Measurements from ENCODE around the gene RAD18.

RAD18 gene

DNA sequence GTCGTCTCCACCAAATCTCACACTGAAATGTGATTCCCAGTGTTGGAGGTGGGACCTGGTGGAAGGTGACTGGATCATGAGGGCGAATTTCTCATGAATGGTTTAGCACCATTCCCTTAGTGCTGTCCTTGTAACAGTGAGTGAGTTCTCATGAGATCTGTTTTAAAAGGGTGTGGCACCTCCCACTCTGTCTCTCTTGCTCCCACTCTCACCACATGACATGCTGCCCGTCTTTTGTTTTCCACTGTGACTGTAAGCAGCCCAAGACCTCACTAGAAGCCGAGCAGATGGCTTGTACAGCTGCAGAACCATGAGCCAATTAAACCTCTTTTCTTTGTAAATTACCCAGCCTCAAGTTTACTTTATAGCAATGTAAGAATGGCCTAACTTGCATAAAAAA, 21.2 kb downstream of the RAD18 start:
- TF ChIP-seq ZNF70 (CRISPR knock-in tag; IDR thresholded peaks at IDR 0.05) (no peak), RARB (CRISPR knock-in tag; IDR thresholded peaks at IDR 0.05) (no peak), ZC3H10 (CRISPR knock-in tag; IDR thresholded peaks at IDR 0.05) (no peak), ARNTL (CRISPR knock-in tag; IDR thresholded peaks at IDR 0.05; ENCODE audit: borderline replicate concordance, low read depth) (no peak), BACH2 (CRISPR knock-in tag; IDR thresholded peaks at IDR 0.05; ENCODE audit: borderline replicate concordance) (no peak), ZNF8 (CRISPR knock-in tag; IDR thresholded peaks at IDR 0.05) (no peak), ISL1 (CRISPR knock-in tag; IDR thresholded peaks at IDR 0.05) (no peak)
- TF ChIP-seq, protein P1, sequence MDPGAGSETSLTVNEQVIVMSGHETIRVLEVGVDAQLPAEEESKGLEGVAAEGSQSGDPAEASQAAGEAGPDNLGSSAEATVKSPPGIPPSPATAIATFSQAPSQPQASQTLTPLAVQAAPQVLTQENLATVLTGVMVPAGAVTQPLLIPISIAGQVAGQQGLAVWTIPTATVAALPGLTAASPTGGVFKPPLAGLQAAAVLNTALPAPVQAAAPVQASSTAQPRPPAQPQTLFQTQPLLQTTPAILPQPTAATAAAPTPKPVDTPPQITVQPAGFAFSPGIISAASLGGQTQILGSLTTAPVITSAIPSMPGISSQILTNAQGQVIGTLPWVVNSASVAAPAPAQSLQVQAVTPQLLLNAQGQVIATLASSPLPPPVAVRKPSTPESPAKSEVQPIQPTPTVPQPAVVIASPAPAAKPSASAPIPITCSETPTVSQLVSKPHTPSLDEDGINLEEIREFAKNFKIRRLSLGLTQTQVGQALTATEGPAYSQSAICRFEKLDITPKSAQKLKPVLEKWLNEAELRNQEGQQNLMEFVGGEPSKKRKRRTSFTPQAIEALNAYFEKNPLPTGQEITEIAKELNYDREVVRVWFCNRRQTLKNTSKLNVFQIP (CRISPR knock-in tag; IDR thresholded peaks at IDR 0.05; ENCODE audit: borderline replicate concordance, low read depth): no peak
- TF ChIP-seq, protein P2, sequence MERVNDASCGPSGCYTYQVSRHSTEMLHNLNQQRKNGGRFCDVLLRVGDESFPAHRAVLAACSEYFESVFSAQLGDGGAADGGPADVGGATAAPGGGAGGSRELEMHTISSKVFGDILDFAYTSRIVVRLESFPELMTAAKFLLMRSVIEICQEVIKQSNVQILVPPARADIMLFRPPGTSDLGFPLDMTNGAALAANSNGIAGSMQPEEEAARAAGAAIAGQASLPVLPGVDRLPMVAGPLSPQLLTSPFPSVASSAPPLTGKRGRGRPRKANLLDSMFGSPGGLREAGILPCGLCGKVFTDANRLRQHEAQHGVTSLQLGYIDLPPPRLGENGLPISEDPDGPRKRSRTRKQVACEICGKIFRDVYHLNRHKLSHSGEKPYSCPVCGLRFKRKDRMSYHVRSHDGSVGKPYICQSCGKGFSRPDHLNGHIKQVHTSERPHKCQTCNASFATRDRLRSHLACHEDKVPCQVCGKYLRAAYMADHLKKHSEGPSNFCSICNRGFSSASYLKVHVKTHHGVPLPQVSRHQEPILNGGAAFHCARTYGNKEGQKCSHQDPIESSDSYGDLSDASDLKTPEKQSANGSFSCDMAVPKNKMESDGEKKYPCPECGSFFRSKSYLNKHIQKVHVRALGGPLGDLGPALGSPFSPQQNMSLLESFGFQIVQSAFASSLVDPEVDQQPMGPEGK (CRISPR knock-in tag; IDR thresholded peaks at IDR 0.05; ENCODE audit: borderline replicate concordance): no peak
- TF ChIP-seq, protein P3, sequence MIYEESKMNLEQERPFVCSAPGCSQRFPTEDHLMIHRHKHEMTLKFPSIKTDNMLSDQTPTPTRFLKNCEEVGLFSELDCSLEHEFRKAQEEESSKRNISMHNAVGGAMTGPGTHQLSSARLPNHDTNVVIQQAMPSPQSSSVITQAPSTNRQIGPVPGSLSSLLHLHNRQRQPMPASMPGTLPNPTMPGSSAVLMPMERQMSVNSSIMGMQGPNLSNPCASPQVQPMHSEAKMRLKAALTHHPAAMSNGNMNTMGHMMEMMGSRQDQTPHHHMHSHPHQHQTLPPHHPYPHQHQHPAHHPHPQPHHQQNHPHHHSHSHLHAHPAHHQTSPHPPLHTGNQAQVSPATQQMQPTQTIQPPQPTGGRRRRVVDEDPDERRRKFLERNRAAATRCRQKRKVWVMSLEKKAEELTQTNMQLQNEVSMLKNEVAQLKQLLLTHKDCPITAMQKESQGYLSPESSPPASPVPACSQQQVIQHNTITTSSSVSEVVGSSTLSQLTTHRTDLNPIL (CRISPR knock-in tag; IDR thresholded peaks at IDR 0.05; ENCODE audit: low read depth): no peak
- TF ChIP-seq, protein P4, sequence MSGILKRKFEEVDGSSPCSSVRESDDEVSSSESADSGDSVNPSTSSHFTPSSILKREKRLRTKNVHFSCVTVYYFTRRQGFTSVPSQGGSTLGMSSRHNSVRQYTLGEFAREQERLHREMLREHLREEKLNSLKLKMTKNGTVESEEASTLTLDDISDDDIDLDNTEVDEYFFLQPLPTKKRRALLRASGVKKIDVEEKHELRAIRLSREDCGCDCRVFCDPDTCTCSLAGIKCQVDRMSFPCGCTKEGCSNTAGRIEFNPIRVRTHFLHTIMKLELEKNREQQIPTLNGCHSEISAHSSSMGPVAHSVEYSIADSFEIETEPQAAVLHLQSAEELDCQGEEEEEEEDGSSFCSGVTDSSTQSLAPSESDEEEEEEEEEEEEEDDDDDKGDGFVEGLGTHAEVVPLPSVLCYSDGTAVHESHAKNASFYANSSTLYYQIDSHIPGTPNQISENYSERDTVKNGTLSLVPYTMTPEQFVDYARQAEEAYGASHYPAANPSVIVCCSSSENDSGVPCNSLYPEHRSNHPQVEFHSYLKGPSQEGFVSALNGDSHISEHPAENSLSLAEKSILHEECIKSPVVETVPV (CRISPR knock-in tag; IDR thresholded peaks at IDR 0.05): no peak
- no peak for ATAC-seq

DNA sequence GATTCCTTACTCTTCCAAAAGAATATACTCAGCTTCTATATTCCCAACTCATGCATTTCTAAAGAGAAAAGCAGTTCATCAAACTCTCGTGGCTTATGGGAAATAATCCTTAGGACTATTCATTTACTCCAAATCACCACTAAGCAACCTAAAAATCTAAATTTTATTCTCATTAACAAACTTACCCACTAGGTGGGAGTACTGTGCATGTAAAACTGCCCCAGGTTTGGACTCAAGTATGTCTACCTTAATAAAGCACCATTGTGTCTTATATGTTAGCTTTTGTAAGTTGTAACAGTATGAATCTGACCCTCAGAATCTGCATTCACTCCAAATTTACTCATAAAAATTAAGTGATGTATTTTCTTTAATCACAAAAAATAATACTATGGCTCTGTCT, 25.3 kb downstream of the RAD18 start:
- ATAC-seq: peak; percentile 81
- TF ChIP-seq, protein P5, sequence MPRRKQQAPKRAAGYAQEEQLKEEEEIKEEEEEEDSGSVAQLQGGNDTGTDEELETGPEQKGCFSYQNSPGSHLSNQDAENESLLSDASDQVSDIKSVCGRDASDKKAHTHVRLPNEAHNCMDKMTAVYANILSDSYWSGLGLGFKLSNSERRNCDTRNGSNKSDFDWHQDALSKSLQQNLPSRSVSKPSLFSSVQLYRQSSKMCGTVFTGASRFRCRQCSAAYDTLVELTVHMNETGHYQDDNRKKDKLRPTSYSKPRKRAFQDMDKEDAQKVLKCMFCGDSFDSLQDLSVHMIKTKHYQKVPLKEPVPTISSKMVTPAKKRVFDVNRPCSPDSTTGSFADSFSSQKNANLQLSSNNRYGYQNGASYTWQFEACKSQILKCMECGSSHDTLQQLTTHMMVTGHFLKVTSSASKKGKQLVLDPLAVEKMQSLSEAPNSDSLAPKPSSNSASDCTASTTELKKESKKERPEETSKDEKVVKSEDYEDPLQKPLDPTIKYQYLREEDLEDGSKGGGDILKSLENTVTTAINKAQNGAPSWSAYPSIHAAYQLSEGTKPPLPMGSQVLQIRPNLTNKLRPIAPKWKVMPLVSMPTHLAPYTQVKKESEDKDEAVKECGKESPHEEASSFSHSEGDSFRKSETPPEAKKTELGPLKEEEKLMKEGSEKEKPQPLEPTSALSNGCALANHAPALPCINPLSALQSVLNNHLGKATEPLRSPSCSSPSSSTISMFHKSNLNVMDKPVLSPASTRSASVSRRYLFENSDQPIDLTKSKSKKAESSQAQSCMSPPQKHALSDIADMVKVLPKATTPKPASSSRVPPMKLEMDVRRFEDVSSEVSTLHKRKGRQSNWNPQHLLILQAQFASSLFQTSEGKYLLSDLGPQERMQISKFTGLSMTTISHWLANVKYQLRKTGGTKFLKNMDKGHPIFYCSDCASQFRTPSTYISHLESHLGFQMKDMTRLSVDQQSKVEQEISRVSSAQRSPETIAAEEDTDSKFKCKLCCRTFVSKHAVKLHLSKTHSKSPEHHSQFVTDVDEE (CRISPR knock-in tag; IDR thresholded peaks at IDR 0.05): no peak
- TF ChIP-seq, protein P4 (CRISPR knock-in tag; IDR thresholded peaks at IDR 0.05): no peak
- TF ChIP-seq ARNTL (CRISPR knock-in tag; IDR thresholded peaks at IDR 0.05; ENCODE audit: borderline replicate concordance, low read depth): no peak
- TF ChIP-seq ISL1 (CRISPR knock-in tag; IDR thresholded peaks at IDR 0.05): no peak
- TF ChIP-seq ZNF70 (CRISPR knock-in tag; IDR thresholded peaks at IDR 0.05): no peak
- TF ChIP-seq, protein P1 (CRISPR knock-in tag; IDR thresholded peaks at IDR 0.05; ENCODE audit: borderline replicate concordance, low read depth): no peak
- TF ChIP-seq PPARA (CRISPR knock-in tag; IDR thresholded peaks at IDR 0.05; ENCODE audit: borderline replicate concordance): no peak

Data from SK-N-SH treated with all-trans-retinoic acid at 6 μM for 48 hours (cell line).